ENCODE results near the gene EEPD1. TPM values are rescaled to one million over a fixed set of nuclear protein-coding genes. Genes with fewer than 3 reads are reported as not detected.

The EEPD1 gene
- total RNA-seq, 1 donor from 2014 or later, result 9.9 TPM

DNA sequence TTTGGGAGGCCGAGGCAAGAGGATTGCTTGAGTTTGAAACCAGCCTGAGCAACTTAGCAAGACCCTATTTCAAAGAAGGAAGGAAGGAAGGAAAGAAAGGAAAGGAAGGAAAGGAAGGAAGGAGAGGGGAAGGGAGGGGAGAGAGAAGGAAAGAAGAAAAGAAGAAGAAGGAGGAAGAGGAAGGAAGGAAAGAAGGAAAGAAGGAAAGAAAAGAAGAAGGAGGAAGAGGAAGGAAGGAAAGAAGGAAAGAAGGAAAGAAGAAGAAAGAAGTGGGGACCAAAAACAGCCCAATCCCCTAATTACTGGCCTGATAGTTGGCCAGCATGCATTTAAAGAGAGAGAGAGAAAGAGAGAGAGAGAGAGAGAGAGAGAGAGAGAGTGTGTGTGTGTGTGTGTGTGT is 66.4 kb downstream of the EEPD1 start:
- ATAC-seq, result no peak

DNA sequence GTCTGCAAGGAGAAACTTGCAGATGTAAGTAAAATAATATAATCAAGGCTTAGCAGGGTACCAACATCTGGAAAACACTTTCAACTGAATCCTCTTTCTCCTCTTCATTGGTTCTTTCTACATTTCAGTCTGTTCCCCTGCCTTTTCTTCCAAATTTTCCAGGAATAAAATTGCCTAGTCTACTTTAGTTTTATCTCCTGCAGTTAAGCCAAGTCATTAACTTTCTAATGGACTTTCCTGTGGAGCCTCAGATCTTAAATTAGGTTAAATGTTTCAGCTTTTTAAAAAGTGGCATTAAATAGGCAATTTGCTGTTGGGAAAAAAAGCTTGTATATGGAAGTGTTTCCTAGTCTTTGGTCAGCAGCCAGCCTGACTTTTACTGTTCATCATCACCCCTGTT is 70.8 kb downstream of the EEPD1 start:
- Histone ChIP-seq H3K9me3 (no peaks in the 10 kb centered on the region), H3K4me3 (no peak overlapping the region), H3K4me1 (peaks cover 11% of the 10 kb centered on the region), H3K27me3 (no peaks in the 10 kb centered on the region), H3K36me3 (no peaks in the 10 kb centered on the region), H3K27ac (no peak overlapping the region)
- ATAC-seq (no peak), DNase-seq (no peak)
- TF ChIP-seq, protein P1, sequence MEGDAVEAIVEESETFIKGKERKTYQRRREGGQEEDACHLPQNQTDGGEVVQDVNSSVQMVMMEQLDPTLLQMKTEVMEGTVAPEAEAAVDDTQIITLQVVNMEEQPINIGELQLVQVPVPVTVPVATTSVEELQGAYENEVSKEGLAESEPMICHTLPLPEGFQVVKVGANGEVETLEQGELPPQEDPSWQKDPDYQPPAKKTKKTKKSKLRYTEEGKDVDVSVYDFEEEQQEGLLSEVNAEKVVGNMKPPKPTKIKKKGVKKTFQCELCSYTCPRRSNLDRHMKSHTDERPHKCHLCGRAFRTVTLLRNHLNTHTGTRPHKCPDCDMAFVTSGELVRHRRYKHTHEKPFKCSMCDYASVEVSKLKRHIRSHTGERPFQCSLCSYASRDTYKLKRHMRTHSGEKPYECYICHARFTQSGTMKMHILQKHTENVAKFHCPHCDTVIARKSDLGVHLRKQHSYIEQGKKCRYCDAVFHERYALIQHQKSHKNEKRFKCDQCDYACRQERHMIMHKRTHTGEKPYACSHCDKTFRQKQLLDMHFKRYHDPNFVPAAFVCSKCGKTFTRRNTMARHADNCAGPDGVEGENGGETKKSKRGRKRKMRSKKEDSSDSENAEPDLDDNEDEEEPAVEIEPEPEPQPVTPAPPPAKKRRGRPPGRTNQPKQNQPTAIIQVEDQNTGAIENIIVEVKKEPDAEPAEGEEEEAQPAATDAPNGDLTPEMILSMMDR (IDR thresholded peaks at IDR 0.05), result no peak
- intact Hi-C loops (cut with DNase I), result no loop called here

More for the DNA sequence above, 66.4 kb downstream of the EEPD1 start:
- no peak overlapping the region for H3K4me3 ChIP-seq
- H3K36me3 ChIP-seq, result no peaks in the 10 kb centered on the region
- no peaks in the 10 kb centered on the region for H3K4me1 ChIP-seq
- TF ChIP-seq, protein P1 (IDR thresholded peaks at IDR 0.05), result no peak
- intact Hi-C loops (cut with DNase I), result no loop called here
- H3K27ac ChIP-seq, result no peak overlapping the region
- H3K27me3 ChIP-seq, result no peaks in the 10 kb centered on the region
- DNase-seq, result no peak
- no peaks in the 10 kb centered on the region for H3K9me3 ChIP-seq

GRCh38 chr7:36224934-36225858 is 72.1 kb downstream of the EEPD1 start:
- ATAC-seq, result no peak
- H3K27ac ChIP-seq, result no peak overlapping the region
- intact Hi-C loops (cut with DNase I), result no loop called here

GRCh38 chr7:36226151-36226550 is 73.1 kb downstream of the EEPD1 start:
- TF ChIP-seq, protein P1 (IDR thresholded peaks at IDR 0.05), result no peak
- Histone ChIP-seq H3K36me3 (no peaks in the 10 kb centered on the region), H3K27ac (no peak overlapping the region), H3K9me3 (no peaks in the 10 kb centered on the region), H3K27me3 (no peaks in the 10 kb centered on the region), H3K4me3 (no peak overlapping the region), H3K4me1 (peaks cover 11% of the 10 kb centered on the region)
- no peak for ATAC-seq
- intact Hi-C loops (cut with DNase I), result no loop called here
- no peak for DNase-seq

More at GRCh38 chr7:36224934-36225858, 72.1 kb downstream of the EEPD1 start:
- TF ChIP-seq, protein P1 (IDR thresholded peaks at IDR 0.05), result no peak
- DNase-seq, result no peak
- H3K4me1 ChIP-seq, result peaks cover 11% of the 10 kb centered on the region
- H3K4me3 ChIP-seq, result no peak overlapping the region
- H3K36me3 ChIP-seq, result no peaks in the 10 kb centered on the region
- no peaks in the 10 kb centered on the region for H3K9me3 ChIP-seq
- no peaks in the 10 kb centered on the region for H3K27me3 ChIP-seq

- DNase-seq, result no peak
- no peak overlapping the region for H3K27ac ChIP-seq
- H3K36me3 ChIP-seq, result no peaks in the 10 kb centered on the region
- peak; percentile 67 for ATAC-seq
- peaks cover 11% of the 10 kb centered on the region for H3K4me1 ChIP-seq
- no peak overlapping the region for H3K4me3 ChIP-seq
- H3K27me3 ChIP-seq, result no peaks in the 10 kb centered on the region
- TF ChIP-seq, protein P1 (IDR thresholded peaks at IDR 0.05), result no peak
- intact Hi-C loops (cut with DNase I), result no loop called here
- no peaks in the 10 kb centered on the region for H3K9me3 ChIP-seq
These were observed 74.2 kb downstream of the EEPD1 start for GRCh38 chr7:36227223-36227622.

All from upper lobe of right lung (tissue), 1 donor.